Right renal pelvis (tissue), 4 donors: ENCODE measurements around the gene POU6F2. TPM values are rescaled to one million over a fixed set of nuclear protein-coding genes. Genes with fewer than 3 reads are reported as not detected.
"Not testable (repeated sequence)": the region's sequence is repeated elsewhere in the genome, so short reads cannot be mapped to it uniquely, and the experiment has no call there.

Experiments
- DNase-seq, 4 donors: peaks; one replicate each; pipeline ENCODE4 v3.0.0-alpha.2; 2013; ENCODE audit warnings: low read depth in 4 of 4, low spot score in 3 of 4, missing footprints in 1 of 4
- polyA plus RNA-seq, 4 donors: library from polyadenylated mRNA; unstranded; fragments of 120-200 nt; gene quantifications; one replicate each; pipeline ENCODE4 v1.2.1, GENCODE V29; 2013; ENCODE audit not compliant: insufficient read length in 4 of 4

Gene POU6F2
- polyA plus RNA-seq, 4 donors, result 0.10 to 0.42 (median 0.17) TPM

DNA sequence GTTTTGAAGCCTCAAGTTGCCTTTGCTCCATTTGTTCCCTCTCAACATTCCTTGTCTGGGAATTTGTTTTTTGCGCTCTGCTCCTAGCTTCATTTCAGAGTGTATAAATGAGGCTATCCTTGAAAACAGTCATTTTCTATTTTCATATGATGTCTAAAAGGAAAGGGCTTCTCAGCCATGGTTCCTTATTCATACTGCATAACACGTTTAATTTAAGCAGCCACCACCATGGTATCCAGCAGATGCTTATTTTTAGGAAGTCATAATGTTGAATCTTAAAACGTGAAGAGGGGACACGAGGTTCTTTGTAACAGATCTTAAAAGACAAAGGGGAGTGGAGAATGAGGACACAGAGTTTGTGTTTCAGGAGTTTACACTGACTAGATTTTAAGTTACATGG lies 14.5 kb downstream of the POU6F2 start:
- DNase-seq, result no peak

DNA sequence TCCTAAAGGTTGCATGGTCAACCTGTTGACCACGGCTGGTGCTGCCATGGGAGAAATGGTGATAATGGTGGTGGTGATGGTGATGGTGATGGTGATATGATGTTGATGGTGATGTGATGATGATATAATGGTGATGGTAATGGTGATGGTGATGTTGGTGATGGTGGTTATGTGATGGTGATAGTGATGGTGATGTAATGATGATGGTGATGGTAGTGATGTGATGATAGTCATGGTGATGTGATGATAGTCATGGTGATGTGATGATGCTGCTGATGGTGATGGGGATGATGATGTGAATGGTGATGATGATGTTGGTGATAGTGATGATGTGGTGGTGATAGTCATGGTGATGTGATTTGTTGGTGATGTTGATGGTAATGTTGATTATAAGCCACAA lies 23.9 kb downstream of the POU6F2 start:
- no peak for DNase-seq

DNA sequence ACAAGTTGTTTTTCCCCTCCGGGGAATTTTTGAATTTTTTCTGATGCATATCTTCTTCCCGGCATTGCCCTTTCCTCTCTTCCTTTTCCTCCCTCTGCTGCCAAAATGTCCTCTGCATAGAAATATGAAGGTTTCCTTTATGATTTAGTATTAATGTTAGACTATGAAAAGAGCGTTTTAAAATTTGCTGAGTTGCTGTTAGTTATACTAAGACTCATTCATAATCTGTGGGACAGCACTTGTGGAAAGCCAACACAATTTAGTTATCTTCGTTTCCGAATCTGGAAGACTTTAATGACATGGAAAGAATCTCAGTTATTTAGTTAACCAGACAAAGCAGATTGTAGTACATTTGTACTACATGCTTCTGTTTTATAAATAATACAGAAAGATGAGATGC lies 25.0 kb downstream of the POU6F2 start:
- DNase-seq, result no peak

DNA sequence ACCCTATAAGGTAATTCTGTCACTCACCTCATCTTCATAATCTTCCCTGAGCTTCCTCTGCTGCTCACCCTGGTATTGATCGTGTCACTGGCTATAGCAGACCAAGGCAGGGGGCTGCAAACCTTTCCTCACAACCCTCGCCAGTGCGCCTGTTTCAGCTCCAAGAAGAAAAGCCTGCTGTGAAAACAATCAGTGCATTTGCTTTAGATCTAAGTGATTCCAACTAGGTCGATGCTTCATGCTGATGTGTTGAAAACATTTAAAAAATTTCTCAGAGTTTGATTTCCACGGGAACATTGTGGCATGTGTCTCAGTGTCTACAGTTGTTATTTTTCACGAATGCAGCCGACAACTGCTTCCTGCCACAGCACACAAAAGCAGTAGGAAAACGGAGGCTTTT lies 27.3 kb downstream of the POU6F2 start:
- DNase-seq, result no peak

DNA sequence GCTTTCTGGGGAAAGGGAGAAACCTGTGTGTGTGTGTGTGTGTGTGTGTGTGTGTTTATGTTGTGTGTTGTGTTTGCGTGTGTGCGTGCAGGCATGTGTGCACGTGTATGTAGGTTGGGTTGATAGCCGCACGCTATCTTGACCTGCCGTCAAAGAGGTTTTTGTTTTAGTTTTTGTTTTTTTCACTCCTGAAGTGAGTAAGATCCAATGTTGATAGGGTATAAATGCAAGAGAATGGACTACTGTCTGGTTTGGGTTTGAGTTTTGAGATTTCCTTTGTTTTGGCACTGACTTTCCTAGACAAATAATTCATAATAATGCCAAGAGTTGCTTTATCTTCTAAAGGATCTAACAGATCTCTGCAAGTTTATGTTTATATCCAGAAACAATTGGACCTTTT lies 27.8 kb downstream of the POU6F2 start:
- DNase-seq, result no peak

DNA sequence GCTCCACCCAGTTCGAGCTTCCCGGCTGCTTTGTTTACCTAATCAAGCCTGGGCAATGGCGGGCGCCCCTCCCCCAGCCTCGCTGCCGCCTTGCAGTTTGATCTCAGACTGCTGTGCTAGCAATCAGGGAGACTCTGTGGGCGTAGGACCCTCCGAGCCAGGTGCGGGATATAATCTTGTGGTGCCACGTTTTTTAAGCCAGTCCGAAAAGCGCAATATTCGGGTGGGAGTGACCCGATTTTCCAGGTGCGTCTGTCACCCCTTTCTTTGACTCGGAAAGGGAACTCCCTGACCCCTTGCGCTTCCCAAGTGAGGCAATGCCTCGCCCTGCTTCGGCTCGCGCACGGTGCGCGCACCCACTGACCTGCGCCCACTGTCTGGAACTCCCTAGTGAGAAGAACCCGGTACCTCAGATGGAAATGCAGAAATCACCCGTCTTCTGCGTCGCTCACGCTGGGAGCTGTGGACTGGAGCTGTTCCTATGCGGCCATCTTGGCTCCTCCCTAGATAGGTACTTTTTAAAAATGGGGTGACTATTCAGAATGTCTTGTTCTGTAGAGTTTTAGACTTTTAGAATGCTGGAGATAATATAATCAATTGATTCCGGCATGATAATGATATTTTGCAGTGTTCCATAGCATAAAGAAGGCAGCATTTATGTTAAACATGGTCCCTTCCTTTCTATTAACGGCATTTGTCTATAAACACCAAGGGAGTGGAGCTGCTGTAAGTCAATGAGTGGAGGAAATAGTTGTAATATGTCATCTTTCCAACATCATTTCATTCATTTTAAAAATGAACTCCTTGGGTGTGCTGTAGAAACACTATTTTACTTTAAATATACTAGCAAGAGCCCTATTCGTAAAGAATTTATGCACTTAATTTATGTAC lies 35.6 kb downstream of the POU6F2 start:
- DNase-seq, result not testable (repeated sequence)

DNA sequence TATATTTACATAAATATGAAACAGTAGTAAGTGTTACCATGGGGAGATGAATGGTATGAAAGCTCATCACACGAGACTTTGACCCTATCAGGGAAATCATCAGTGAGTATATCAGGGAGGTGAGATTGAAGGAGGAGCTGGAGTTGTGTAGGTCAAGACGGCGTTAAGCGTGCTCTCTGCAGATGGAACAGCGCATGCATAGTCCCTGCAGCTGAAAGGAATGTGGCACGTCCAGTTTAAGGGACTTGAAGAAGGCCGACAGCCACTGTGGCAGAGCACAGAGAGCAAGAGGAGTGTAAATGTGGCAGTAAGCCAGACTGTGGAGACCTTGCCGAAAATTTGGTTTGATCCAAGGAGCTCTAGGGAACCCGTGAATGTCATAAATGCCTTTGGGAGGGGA lies 38.9 kb downstream of the POU6F2 start:
- DNase-seq, result peak in 2 of 4 donors; percentile 5 to 10

DNA sequence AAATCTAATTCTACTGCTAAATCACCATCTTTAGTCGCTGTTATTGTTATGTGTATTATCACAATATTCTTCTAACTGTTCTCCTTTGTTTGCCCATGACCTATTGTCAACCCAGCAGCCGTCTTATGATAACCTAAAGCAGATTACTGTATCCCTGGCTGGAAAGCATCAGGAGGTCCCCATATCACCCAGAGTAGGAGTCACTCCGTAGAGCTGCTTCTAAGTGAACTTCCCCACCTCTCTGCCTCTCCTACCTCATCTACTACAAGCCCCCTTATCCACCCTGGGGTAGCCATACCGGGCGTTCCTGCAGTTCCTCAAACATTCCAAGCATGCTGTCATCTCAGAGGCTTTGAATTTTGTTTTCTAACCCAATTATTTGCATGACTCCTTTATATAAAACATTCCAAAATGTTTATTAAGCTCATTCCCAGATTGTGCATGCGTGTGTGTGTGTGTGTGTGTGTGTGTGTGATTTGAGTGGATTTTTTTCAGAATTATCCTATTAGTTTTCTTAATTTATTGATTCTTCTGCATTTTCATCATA lies 39.7 kb downstream of the POU6F2 start:
- DNase-seq, result no peak

DNA sequence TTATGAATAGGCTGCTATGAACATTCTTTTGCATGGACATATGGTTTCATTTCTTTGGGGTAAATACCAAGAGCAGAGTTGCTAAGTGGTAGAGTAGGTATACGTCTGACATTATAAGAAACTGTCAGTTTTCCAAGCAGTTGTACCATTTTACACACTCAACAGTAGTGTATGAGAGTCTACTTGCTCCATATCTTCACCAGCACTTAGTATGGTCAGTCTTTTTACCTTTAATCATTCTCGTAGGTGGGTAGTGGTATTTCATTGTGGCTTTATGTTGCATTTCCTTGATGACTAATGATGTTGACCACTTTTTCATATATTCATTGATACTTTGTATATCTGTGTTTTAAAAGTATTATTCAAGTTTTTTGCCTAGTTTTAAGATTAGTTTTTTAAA lies 45.1 kb downstream of the POU6F2 start:
- no peak for DNase-seq

DNA sequence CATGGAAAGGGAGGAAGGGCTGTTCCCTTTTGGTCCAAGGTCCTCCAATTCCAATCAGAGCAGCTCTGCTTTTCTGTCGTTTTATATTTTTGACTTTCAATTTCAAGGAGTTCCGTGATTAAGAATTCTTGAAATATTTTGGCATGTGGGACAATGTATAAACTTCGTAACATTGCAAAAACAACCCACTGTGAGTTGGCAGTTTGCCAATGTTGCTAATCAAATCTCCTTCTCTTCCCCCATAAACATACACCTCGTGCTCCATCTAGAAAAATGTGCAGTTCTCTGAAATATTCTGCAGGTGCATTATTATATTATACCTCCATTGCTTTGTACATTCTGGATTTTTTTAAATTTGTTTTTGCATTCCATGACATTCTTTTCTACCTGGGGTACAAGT lies 49.8 kb downstream of the POU6F2 start:
- no peak for DNase-seq

DNA sequence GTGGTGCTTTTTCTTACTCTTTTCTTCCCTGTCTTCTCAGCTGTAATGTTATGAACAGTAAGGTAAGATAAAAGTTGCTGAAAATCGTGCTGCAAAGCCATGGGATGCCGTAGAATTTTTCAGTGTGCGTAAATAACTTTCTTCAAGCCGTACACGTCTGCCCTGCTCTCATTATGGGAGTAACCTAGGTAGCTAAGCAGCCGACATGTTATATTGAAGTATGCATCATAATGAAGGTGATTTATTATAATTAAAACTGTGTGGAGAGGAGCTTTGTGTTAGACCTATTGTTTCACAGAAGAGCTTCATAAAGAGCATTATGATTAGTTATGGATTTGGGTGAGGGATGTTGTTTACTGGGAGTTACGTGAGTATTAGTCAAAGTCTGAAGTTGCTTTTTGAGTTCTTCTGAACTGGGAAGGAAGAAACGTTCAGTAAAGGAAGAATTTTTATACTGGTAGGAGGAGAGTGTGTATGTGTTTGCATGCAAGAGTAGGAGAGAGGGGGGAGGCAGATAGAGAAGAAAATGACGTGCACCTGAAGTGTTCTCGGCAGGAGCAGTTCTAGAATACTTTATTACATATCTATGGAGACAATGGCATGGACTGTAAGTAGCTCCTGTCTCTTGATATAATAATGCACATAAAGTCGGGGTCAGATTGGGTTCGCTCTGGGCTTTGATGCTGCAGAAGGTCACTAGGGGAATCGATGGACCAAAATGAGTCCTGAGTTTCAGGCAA lies 56.3 kb downstream of the POU6F2 start:
- DNase-seq, result no peak

DNA sequence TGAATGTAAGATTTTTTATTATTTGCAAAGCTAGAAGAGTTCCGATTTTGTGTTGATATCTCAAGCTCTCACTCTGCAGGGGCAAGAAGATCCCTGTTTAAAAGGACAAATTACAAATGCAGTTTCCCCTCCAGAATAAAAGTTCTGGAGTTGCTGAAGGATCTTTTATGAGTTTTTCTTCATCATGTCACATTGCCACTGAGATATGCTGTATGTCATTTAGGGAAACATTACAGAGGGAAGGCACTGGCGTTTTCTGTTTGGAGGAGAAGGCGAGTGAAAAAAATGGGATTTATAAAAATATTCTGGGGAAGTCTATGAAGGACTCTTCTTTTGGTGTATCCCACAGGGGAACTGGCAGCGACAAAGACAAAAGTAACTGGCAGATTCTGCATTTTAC lies 57.4 kb downstream of the POU6F2 start:
- no peak for DNase-seq

DNA sequence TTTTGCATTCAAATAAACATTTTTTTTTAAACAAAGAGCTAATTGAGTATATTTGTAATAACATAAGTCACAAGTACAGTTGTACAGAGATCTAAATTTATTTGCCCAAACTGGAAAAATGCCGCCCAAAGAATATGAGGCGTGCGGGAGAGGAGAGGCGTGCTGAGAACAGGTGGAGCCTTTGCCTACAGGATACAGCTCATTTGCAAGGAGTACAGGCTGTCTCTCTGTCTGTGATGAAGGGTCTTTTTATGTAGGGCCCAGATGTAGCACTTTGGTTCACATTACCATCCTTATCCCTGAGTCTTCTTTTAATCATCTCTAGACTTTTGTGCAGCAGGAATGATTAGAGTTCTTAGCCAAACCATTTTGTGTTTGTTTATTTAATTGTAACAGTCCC lies 58.2 kb downstream of the POU6F2 start:
- no peak for DNase-seq

DNA sequence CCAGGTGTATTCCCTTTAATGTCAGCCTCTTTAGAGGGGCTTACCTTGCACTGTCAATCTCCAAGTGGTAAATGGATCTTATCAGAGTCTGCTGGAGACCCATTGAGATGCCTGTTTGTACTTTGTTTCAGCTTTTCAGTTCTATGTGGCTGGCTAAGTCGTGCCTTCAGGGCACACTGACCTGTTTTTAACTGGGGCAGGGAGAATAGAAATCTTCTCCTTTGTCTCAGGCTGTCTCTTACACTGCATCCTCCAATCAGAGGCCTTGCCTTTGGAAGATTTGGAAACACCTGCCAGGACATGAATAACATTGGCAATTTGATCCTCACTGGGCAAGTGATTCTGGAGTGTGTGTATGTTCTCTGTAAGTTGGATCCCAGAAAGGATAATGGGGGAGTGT lies 65.0 kb downstream of the POU6F2 start:
- no peak for DNase-seq

DNA sequence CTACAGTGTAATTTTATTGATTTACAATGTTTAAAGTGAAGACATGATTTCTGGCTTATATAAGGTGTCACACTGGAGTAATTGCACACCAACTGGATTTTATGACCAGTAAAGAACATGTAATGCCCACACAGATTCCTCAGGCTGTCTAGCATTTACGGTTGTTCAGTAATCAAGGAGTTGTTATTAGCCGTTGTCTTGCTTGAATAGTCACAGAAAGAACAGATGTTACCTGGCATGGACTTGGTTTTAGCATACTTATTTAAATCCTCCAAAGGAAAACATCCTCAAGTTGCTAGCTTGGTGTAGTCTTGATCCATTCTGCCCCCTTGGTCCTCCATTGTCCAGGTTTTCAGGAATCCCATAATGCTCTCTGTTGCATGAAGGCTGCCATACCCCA lies 65.8 kb downstream of the POU6F2 start:
- DNase-seq, result no peak

DNA sequence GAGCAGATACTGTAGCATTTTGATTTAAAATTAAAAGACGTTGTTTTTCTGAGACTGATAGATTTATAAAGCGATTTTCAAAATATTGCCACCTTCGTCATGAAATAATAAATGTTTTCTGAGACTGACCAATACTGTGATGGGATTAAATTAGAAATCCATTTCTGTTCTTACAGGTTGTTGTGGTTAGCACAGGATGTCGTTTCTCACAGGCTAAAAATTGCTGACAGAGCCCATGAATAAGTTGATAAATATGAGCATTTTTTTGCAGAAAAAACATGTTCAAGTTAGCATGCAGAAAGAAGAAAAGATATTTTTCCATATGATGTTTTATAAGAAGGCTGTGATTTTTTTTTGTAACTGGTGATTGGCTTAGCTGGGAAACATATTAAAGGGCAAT lies 66.8 kb downstream of the POU6F2 start:
- no peak for DNase-seq

DNA sequence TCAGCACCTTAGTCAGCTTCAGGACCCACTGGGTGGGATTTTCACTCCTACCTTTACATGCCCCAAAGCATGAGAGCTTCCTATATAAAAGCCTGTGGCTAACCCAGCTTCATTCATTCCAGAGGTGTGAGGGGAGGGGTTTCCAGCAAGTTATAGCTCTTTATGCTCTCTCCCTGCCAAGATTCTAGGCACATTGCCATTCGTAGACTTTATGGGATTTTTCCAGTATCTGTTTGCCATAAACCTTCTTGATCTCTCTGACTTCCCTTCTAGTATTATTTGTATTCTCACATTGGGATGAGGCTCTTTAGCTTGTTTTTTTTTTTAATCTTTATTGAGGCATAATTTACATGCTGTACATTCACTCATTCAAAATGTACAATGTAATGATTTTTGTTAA lies 67.5 kb downstream of the POU6F2 start:
- DNase-seq, result no peak

DNA sequence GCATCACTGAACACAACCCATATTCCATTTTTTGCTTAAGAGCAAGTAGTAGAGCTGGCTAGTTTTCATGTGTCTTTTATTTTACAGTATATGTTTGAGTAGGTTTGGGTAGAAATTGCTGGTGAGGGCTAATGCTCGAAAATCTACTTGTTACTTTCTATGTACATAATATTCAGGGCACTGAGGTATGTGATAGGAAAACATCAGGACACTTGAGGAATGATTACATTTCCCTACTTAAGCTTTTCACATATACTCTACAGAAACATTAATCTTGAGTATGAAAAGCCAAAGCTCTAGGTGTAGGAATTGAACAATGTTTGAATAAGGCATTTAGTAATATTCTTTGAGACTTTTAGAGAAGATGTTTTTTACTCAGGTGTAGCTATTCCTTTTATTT lies 73.6 kb downstream of the POU6F2 start:
- DNase-seq, result no peak

DNA sequence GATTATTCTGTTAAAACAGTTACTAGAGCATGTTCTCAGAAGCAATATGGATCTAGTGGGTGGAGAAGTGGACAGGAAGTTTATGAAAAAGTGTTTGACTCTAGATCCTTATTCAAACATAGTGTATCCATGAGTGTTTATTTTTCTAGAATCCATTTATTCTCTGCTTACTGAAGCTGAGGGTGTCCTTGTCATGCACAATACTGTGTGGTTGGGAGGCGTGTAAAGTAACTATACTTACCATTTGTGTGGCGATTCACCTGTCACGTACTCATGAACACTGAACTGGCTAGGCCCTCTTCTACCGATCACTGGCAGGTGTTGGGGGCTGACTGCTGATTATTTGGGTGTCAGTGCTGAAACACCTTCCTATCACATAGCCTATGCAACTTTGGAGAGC lies 74.0 kb downstream of the POU6F2 start:
- DNase-seq, result no peak

DNA sequence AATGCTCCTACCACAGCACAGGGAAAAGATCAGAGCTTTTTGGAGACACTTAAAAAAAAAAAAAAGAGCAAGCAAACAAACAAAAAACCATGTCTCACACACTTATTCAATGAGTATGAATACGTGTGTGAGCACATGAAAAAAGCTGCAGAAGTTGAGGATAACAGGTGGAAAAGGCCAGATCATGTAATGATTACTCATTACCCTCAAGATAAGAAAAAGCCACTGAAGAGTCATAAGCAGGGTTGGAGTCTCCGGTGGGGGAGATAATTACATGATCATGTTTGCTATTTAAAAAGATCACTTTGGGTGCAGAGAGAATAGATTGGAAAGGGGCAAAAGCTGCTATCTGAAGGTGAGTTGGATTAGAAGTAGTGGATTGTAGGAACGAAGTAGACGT lies 77.0 kb downstream of the POU6F2 start:
- no peak for DNase-seq

DNA sequence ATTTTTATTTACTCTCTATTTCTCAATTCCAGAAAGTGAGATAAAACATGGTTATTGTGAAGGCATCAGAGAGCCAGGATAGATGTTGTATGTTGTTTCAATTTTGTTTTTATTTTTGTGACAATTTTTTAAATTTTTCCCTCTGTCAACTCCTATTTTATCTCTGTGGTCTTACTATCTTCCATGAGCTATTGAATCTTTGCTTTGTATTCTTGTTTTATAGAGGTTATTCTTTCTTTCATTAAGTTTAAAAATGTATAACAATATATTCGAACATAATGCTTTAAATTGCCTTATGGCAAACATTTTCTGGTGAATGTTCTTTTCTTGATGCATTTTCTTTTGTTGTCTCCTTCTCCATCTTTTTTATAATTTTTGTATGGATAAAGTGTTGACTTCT lies 78.4 kb downstream of the POU6F2 start:
- DNase-seq, result no peak

DNA sequence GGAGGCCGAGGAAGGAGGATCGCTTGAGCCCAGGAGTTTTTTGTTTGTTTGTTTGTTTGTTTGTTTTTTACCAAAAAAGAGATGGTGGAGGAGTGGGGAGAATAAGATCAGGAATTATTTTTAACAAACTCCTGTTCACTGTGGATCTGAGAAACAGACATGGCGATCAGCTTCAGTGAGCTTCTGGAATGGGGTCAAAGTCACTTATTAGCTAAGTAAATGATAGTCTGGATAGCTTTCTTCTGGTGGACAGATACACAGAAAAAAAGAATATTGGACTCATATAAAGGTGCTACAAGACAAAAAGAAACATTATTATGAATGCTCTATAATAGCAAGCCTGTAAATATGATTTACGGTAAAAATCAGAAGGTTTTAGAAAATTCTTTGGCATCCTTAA lies 85.1 kb downstream of the POU6F2 start:
- no peak for DNase-seq
